RWPE1 (cell line): ENCODE data around the gene TP53I13.

Experiments used
- CTCF ChIA-PET: fragments of 350-600 bp; sonication (Branson Sonifier 250); formaldehyde crosslinking; extraction: SDS; loops from one replicate; lab custom pipeline; 2021; lab: Yijun Ruan, JAX
- POLR2A ChIA-PET: fragments of 400-600 bp; formaldehyde crosslinking; extraction: SDS; loops from one replicate; lab custom pipeline; 2020; ENCODE audit warnings: antibody characterized with exemption; ENCODE audit not compliant: low non-redundant PET; lab: Yijun Ruan, JAX
- DNase-seq: peaks from one replicate; pipeline ENCODE4 v3.0.0; 2012; ENCODE audit warnings: low spot score
- H3K27ac ChIP-seq: fragments of 450-650 bp; 2 replicates; pipeline ENCODE4 v1.5.1; 2017
- CTCF ChIP-seq: fragments of 450-650 bp; conservative IDR thresholded peaks from 2 replicates; pipeline ENCODE4 v1.5.1; 2017; ENCODE audit warnings: low read depth, mild to moderate bottlenecking

TP53I13 gene

GRCh38 chr17:29574732-29575510 lies 6.4 kb downstream of the TP53I13 start:
- ChIA-PET CTCF (interaction anchor here (0.6 to 1.3 kb wide), 2 partner anchors 17 kb away, joined by 6 to 8 read pairs; no protein-coding TSS in a partner anchor), POLR2A (no interaction called here)
- H3K27ac ChIP-seq: peak overlapping the region; percentile 99
- no peak for DNase-seq
- no peak for TF ChIP-seq CTCF

DNA sequence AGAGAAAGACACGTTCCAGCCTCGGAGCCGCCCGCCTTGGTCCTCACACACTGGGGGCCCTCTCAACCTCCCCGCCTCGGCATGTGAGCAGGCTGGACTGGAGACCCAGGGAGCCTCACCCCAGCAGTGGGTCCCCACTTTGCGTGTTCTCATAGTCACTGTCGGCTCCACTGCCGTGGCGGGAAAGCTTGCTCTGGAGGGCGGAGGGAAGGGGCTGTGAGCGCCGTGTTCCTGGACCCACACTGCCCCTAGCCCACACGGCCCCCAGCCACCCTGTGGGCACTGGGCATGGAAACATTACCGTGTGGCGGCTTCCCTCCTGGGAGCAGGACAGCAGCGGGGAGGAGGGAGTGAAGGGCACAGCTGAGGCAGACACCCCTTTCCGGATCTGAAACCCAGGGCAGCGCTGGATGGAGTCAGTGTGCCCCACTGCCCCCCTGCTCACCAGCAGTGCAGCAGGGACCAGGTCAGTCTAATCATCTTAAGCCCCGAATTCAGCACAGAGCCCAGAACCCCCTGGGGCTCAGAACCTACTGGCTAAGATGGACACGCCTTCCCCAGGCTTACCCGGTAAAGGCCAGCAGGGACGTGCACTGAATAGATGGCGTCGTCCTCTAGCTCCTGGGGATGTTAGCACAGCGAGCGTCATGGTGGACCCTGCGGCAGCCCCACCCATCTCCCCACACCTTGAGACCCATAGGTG lies 7.2 kb downstream of the TP53I13 start:
- no peak for DNase-seq
- TF ChIP-seq CTCF: no peak
- CTCF ChIA-PET: interaction anchor here (0.6 to 2.0 kb wide), 3 partner anchors 16 to 19 kb away, joined by 5 to 8 read pairs (median 6); no protein-coding TSS in a partner anchor
- POLR2A ChIA-PET: no interaction called here
- peak overlapping the region; percentile 99 for H3K27ac ChIP-seq

- DNase-seq: no peak
- H3K27ac ChIP-seq: peak overlapping the region; percentile 99
- POLR2A ChIA-PET: no interaction called here
- CTCF ChIA-PET: interaction anchor here (0.6 to 2.0 kb wide), 4 partner anchors 15 to 510 kb away, joined by 3 to 8 read pairs (median 6); no protein-coding TSS in a partner anchor
- no peak for TF ChIP-seq CTCF
Measured at GRCh38 chr17:29576214-29577000, 7.9 kb downstream of the TP53I13 start.

GRCh38 chr17:29577001-29577370 lies 8.5 kb downstream of the TP53I13 start:
- H3K27ac ChIP-seq: peak overlapping the region; percentile 99
- DNase-seq: no peak
- ChIA-PET CTCF (interaction anchor here (0.9 to 2.0 kb wide), 3 partner anchors 14 to 23 kb away, joined by 3 to 8 read pairs (median 5); no protein-coding TSS in a partner anchor), POLR2A (no interaction called here)
- TF ChIP-seq CTCF: no peak

DNA sequence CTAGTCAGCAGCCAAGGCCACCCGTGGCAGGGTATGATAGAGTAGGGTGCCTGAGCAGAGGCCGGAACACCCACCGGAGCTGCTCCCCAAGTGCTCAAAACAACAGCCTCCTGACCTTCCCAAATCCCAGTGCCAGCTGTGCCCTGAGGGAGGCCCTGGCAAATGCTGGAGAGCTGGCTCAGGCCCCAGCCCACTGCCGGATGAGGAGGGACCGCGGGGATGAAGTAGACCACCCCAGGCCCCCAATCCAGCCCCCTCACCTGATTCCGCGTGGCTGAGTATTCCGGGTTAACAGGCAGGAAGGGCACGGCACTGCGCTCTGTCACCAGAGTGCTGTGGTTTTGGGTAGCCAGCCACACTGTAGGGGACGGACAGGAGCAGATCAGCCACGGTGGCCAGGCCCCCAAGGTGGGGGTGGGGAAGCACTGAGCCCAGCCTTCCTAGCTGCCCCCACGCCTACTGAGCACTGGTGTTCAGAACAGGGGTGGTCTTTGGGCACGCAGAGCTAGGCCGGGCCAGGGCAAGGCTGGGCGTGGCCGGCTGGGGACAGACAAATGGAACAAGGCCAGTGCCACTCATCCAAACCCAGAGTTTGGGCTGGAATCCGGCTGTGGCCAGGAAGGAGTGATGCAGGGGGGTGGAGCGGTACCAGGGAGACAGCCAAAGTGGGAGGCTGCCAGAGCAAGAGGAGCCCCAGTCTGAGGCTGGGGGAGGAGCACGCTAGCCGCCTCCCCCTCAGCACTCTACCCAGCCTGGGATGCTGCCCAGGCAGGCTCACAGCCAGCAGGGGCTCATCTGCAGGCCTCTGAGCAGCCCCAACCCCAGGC lies 9.1 kb downstream of the TP53I13 start:
- ChIA-PET CTCF (interaction anchor here (1.1 to 2.0 kb wide), 2 partner anchors 14 to 23 kb away, joined by 3 to 8 read pairs; no protein-coding TSS in a partner anchor), POLR2A (no interaction called here)
- TF ChIP-seq CTCF: no peak
- peak overlapping the region; percentile 99 for H3K27ac ChIP-seq
- no peak for DNase-seq
